ENCODE results near the gene TTL. TPM values are rescaled to one million over a fixed set of nuclear protein-coding genes. Genes with fewer than 3 reads are reported as not detected.
"Not testable (repeated sequence)": the region's sequence is repeated elsewhere in the genome, so short reads cannot be mapped to it uniquely, and the experiment has no call there.

Gene TTL
- total and polyA plus RNA-seq, 3 experiments from 2014 or later = 4.6 to 46.1 (median 45.9) TPM

DNA sequence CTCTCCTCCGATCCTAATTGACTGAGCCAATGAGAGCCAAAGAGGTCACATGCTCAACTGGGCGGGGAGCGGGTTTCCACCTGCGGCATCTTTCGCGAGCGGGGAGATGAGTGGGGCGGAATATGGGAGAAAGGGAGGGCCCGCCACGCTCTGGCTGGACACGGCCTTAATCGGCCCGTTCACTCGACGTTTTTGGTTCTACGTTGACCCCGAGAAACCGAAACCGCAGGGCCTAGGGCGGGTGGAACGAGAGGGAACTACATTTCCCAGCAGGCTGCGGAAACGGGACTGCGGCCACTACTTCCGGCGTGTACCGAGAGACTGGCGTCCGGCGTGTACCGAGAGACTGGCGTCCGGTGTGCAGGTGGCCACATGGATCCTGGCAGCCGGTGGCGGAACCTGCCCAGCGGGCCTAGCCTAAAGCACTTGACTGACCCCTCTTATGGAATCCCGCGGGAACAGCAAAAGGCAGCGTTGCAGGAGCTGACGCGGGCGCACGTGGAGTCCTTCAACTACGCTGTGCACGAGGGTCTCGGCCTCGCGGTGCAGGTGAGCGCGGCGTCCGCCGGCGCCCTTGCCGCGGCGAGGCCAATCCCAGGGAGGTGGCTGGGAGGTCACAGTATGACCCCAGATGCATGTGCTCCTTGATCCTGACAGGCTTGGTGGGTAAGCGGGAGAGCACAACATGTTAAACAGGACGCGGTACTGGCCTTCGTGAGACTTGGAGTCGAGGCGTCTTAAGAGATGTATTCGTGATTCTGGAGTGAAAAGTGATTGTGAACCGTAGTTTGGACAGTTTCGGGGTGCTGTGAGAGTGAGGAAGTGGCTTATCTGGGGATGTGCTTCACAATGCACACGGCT, 60.4 kb downstream of the TTL start, which contains the start of gene POLR1B:
TSS of gene POLR1B (plus strand) at position 343 of the 861 bp plus-strand sequence. CDS start at position 373, 30 bp downstream.
- Histone ChIP-seq H3K27ac (ENCODE audit: low read depth, low read length) (peak within 1 kb of the TSS; percentile 93), H3K27me3 (ENCODE audit: insufficient read depth, low read length, poor library complexity, severe bottlenecking) (no peaks in the 10 kb centered on the region), H3K9me3 (ENCODE audit: low read length) (no peaks in the 10 kb centered on the region), H3K36me3 (ENCODE audit: insufficient read depth, low read length) (peaks cover 5% of the 10 kb centered on the region), H3K4me1 (ENCODE audit: insufficient read depth, low read length) (peaks cover 17% of the 10 kb centered on the region), H3K4me3 (ENCODE audit: low read length) (peak within 1 kb of the TSS; percentile 90)
- Mint-ChIP-seq H3K4me1 (peaks cover 18 to 30% (median 21%) of the 10 kb centered on the region in 3 donors), H3K9me3 (no peaks in the 10 kb centered on the region), H3K36me3 (peaks cover 0 to 17% (median 2%) of the 10 kb centered on the region in 3 donors), H3K4me3 (no peak within 1 kb of the TSS), H3K27ac (no peak within 1 kb of the TSS), H3K27me3 (peaks cover 0 to 1% of the 10 kb centered on the region in 2 donors)
- POLR2A ChIA-PET = no interaction called here
- peak; percentile 61 to 83 (median 74) for DNase-seq
- CTCF ChIA-PET = no interaction called here

DNA sequence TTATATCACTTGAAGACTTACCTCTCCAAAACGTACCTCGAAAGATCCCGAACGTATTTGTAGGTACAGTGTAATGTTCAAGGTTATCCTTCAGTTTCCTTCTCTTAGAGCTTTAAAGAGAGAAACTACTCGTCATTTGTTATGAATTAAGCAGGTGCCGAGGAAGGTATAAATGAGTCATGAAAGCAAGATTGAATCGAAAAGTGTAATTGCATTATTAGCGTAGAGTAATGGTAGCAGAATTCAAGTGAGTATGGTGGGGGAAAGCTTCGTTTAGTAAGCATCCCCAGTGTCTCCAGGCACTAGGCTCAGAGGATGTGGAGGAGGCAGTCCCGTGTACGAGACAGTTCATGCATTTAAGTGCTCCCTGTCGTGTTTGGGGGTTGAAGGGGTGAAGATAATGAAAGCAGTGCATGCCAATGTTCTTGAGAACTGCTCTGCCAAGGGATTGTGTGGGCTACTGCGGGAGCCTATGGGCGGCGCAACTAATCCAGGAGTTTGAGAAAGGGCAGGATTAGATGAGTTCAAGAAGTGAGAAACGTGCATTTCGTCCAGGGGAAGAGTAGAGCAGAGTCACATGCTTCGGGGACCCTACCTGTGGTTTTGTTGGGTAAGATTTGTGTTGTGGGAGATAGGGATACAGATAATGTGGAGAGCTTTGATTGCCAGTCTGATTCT, 61.2 kb downstream of the TTL start:
- H3K4me1 ChIP-seq (ENCODE audit: insufficient read depth, low read length) = peaks cover 17% of the 10 kb centered on the region
- no peaks in the 10 kb centered on the region for H3K27me3 ChIP-seq (ENCODE audit: insufficient read depth, low read length, poor library complexity, severe bottlenecking)
- no peaks in the 10 kb centered on the region for H3K9me3 ChIP-seq (ENCODE audit: low read length)
- Mint-ChIP-seq H3K27ac (no peak overlapping the region), H3K27me3 (peaks cover 0 to 1% of the 10 kb centered on the region in 2 donors), H3K4me3 (no peak overlapping the region), H3K9me3 (no peaks in the 10 kb centered on the region), H3K36me3 (peaks cover 0 to 24% (median 2%) of the 10 kb centered on the region in 3 donors), H3K4me1 (peaks cover 18 to 35% (median 23%) of the 10 kb centered on the region in 3 donors)
- DNase-seq = no peak
- ChIA-PET CTCF (interaction anchor here (1.4 kb wide), 1 partner anchor 9 kb away, joined by 3 read pairs; no protein-coding TSS in a partner anchor), POLR2A (no interaction called here)
- peak overlapping the region; percentile 93 for H3K27ac ChIP-seq (ENCODE audit: low read depth, low read length)
- H3K4me3 ChIP-seq (ENCODE audit: low read length) = peak overlapping the region; percentile 90
- peaks cover 10% of the 10 kb centered on the region for H3K36me3 ChIP-seq (ENCODE audit: insufficient read depth, low read length)

DNA sequence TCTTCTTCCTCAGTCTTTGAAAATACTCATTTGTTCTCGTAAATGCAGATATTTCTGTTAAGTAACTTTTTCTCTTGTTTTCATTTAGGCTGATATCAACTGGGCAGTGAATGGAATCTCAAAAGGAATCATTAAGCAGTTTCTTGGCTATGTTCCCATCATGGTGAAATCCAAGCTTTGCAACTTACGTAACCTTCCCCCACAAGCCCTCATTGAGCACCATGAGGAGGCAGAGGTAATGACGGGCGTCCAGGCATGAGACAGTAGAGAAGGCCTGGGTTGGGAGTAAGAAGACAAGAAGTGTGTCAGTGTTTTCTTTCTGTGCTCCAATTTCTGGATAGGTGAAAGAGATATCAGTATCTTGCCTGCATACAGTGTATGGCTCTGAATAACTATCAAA, 65.4 kb downstream of the TTL start:
- CTCF ChIA-PET = interaction anchor here (0.8 kb wide), 1 partner anchor 67 kb away, joined by 4 read pairs; no protein-coding TSS in a partner anchor
- Mint-ChIP-seq H3K27me3 (no peaks in the 10 kb centered on the region), H3K9me3 (no peaks in the 10 kb centered on the region), H3K27ac (peak overlapping the region in 1 of 8 donors; percentile 84), H3K4me1 (peaks cover 13 to 23% (median 23%) of the 10 kb centered on the region in 3 donors), H3K36me3 (peaks cover 22 to 56% (median 29%) of the 10 kb centered on the region in 3 donors), H3K4me3 (no peak overlapping the region)
- Histone ChIP-seq H3K4me3 (ENCODE audit: low read length) (no peak overlapping the region), H3K4me1 (ENCODE audit: insufficient read depth, low read length) (peaks cover 11% of the 10 kb centered on the region), H3K9me3 (ENCODE audit: low read length) (no peaks in the 10 kb centered on the region), H3K36me3 (ENCODE audit: insufficient read depth, low read length) (peaks cover 27% of the 10 kb centered on the region), H3K27me3 (ENCODE audit: insufficient read depth, low read length, poor library complexity, severe bottlenecking) (no peaks in the 10 kb centered on the region), H3K27ac (ENCODE audit: low read depth, low read length) (no peak overlapping the region)
- POLR2A ChIA-PET = no interaction called here
- no peak for DNase-seq

DNA sequence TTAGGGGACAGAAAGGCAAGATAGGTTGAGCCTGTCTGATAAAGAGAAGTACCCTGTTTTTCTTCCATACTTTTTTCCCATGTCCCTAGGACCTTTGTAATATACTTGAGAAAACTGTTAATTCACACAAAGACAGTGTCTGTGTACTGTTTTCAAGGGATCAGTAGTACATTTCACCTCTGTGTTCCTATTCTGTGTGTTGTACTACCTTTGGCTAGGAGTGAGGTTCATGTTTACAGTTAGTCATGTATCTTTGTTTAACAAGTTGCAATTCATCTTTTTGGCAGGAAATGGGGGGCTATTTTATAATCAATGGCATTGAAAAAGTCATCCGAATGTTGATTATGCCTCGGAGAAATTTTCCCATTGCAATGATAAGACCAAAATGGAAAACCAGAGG, 67.0 kb downstream of the TTL start:
- Mint-ChIP-seq H3K4me1 (peaks cover 13 to 23% (median 23%) of the 10 kb centered on the region in 3 donors), H3K27ac (no peak overlapping the region), H3K4me3 (no peak overlapping the region), H3K27me3 (no peaks in the 10 kb centered on the region), H3K9me3 (no peaks in the 10 kb centered on the region), H3K36me3 (peaks cover 28 to 71% (median 36%) of the 10 kb centered on the region in 3 donors)
- Histone ChIP-seq H3K4me1 (ENCODE audit: insufficient read depth, low read length) (peaks cover under 1% of the 10 kb centered on the region), H3K4me3 (ENCODE audit: low read length) (no peak overlapping the region), H3K27ac (ENCODE audit: low read depth, low read length) (no peak overlapping the region), H3K9me3 (ENCODE audit: low read length) (no peaks in the 10 kb centered on the region), H3K27me3 (ENCODE audit: insufficient read depth, low read length, poor library complexity, severe bottlenecking) (no peaks in the 10 kb centered on the region), H3K36me3 (ENCODE audit: insufficient read depth, low read length) (peaks cover 32% of the 10 kb centered on the region)
- CTCF ChIA-PET = no interaction called here
- POLR2A ChIA-PET = no interaction called here
- no peak for DNase-seq

DNA sequence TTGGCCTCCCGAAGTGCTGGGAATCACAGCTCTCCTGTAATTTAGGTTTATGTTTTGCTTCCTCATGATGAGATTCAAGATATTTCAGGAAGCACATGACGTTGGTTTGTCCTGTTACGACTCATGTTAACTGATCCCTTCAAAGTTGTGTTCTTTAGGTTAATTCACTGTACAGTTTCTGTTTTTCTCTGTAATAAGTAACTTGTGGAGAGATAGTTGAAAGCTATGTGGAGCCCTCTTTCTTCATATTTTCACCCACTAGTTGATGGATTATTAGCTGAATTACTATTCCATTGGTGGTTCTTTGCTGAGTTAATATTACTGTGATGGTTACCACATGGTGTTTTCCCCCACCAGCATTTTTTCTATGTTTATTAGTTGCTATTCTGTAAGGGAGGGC, 84.1 kb downstream of the TTL start:
- peaks cover 36% of the 10 kb centered on the region for H3K36me3 ChIP-seq (ENCODE audit: insufficient read depth, low read length)
- peaks cover 0 to 9% (median 0%) of the 10 kb centered on the region in 5 donors for H3K9me3 Mint-ChIP-seq

DNA sequence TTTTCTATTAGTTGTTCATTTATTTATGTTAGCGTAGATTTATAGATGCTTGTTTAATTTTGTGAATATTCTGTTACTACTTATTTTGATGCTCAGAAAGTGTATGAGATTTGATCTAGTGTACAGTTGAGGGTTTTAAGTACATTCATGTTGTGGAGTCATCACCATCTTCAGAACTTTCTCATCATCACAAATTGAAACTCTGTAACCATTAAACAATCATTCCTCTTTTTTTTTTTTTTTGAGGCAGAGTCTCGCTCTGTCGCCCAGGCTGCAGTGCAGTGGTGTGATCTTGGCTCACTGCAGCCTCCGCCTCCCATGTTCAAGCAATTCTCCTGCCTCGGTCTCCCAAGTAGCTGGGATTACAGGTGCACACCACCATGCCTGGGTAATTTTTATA, 84.6 kb downstream of the TTL start:
- peak overlapping the region in 1 of 8 donors; percentile 44 for H3K27ac Mint-ChIP-seq

More for the DNA sequence above, 84.1 kb downstream of the TTL start:
- CTCF ChIA-PET = no interaction called here
- H3K4me3 ChIP-seq (ENCODE audit: low read length) = no peak overlapping the region
- no peaks in the 10 kb centered on the region for H3K27me3 ChIP-seq (ENCODE audit: insufficient read depth, low read length, poor library complexity, severe bottlenecking)
- no peak overlapping the region for H3K4me3 Mint-ChIP-seq
- H3K27me3 Mint-ChIP-seq = no peaks in the 10 kb centered on the region
- peak overlapping the region in 2 of 8 donors; percentile 44 to 73 for H3K27ac Mint-ChIP-seq
- POLR2A ChIA-PET = no interaction called here
- no peak overlapping the region for H3K27ac ChIP-seq (ENCODE audit: low read depth, low read length)
- peaks cover 38 to 88% (median 42%) of the 10 kb centered on the region in 3 donors for H3K36me3 Mint-ChIP-seq
- H3K4me1 ChIP-seq (ENCODE audit: insufficient read depth, low read length) = no peaks in the 10 kb centered on the region
- H3K9me3 ChIP-seq (ENCODE audit: low read length) = no peaks in the 10 kb centered on the region
- DNase-seq = no peak
- no peaks in the 10 kb centered on the region for H3K4me1 Mint-ChIP-seq

DNA sequence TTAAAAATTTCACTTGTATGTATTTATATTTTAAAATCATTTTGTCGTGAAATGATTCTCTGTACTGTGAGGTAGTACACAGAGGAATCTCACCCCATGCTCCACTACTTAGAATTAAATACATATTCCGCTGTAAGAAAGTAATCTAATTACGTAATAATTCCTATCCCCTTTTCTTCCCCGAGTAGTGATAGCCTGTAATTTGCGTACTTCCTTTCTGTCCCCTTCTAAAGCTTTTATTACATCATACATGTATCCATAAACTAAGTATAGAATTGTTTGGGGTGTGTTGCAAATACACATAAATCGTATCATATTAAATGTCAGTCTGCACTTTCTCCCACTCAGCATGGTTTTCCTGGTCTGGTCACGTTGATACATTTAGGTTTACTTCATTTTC, 90.0 kb downstream of the TTL start:
- Histone ChIP-seq H3K27me3 (ENCODE audit: insufficient read depth, low read length, poor library complexity, severe bottlenecking) (no peaks in the 10 kb centered on the region), H3K9me3 (ENCODE audit: low read length) (no peaks in the 10 kb centered on the region), H3K4me3 (ENCODE audit: low read length) (no peak overlapping the region), H3K36me3 (ENCODE audit: insufficient read depth, low read length) (peaks cover 57% of the 10 kb centered on the region), H3K4me1 (ENCODE audit: insufficient read depth, low read length) (no peaks in the 10 kb centered on the region), H3K27ac (ENCODE audit: low read depth, low read length) (no peak overlapping the region)
- CTCF ChIA-PET = no interaction called here
- Mint-ChIP-seq H3K27ac (peak overlapping the region in 1 of 8 donors; percentile 29), H3K4me1 (no peaks in the 10 kb centered on the region), H3K4me3 (no peak overlapping the region), H3K36me3 (peaks cover 51 to 92% (median 58%) of the 10 kb centered on the region in 3 donors), H3K27me3 (no peaks in the 10 kb centered on the region), H3K9me3 (peaks cover 0 to 9% (median 0%) of the 10 kb centered on the region in 5 donors)
- no peak for DNase-seq
- POLR2A ChIA-PET = no interaction called here

More for the DNA sequence above, 84.6 kb downstream of the TTL start:
- H3K27me3 Mint-ChIP-seq; H3K4me1 ChIP-seq (ENCODE audit: insufficient read depth, low read length); POLR2A ChIA-PET; H3K9me3 ChIP-seq (ENCODE audit: low read length); H3K9me3 Mint-ChIP-seq; CTCF ChIA-PET; H3K4me3 ChIP-seq (ENCODE audit: low read length); H3K4me3 Mint-ChIP-seq; H3K4me1 Mint-ChIP-seq; H3K27ac ChIP-seq (ENCODE audit: low read depth, low read length); DNase-seq; H3K27me3 ChIP-seq (ENCODE audit: insufficient read depth, low read length, poor library complexity, severe bottlenecking): not testable (repeated sequence)
- peaks cover 41 to 88% (median 45%) of the 10 kb centered on the region in 3 donors for H3K36me3 Mint-ChIP-seq
- H3K36me3 ChIP-seq (ENCODE audit: insufficient read depth, low read length) = peaks cover 36% of the 10 kb centered on the region

DNA sequence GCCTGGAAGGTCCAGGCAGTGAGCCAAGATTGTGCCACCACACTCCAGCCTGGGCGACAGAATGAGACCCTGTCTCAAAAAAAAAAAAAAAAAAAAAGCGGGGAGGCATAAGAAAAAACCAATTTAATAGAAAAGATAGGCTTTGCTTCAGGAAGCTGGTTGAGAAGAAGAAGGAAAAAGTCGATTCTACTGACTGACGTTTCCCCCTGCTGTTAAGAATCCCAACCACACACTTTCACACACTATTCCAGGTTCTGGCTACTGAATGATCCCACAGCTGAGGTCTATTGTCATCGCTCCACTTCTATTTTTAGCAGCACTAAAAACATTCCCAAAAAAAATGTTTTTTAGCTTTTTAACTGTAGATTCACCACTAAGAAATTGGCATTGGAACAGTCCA, 95.8 kb downstream of the TTL start:
- H3K4me1 ChIP-seq (ENCODE audit: insufficient read depth, low read length) = no peaks in the 10 kb centered on the region
- Mint-ChIP-seq H3K27ac (no peak overlapping the region), H3K4me3 (no peak overlapping the region), H3K36me3 (peaks cover 9 to 38% (median 13%) of the 10 kb centered on the region in 3 donors), H3K9me3 (no peaks in the 10 kb centered on the region), H3K27me3 (no peaks in the 10 kb centered on the region), H3K4me1 (peaks cover 0 to 7% (median 2%) of the 10 kb centered on the region in 3 donors)
- H3K27me3 ChIP-seq (ENCODE audit: insufficient read depth, low read length, poor library complexity, severe bottlenecking) = no peaks in the 10 kb centered on the region
- no peak overlapping the region for H3K4me3 ChIP-seq (ENCODE audit: low read length)
- no peak for DNase-seq
- peaks cover 25% of the 10 kb centered on the region for H3K36me3 ChIP-seq (ENCODE audit: insufficient read depth, low read length)
- no peaks in the 10 kb centered on the region for H3K9me3 ChIP-seq (ENCODE audit: low read length)
- ChIA-PET CTCF (no interaction called here), POLR2A (no interaction called here)
- no peak overlapping the region for H3K27ac ChIP-seq (ENCODE audit: low read depth, low read length)
